Esophagus squamous epithelium (tissue), 5 donors: ENCODE measurements around the gene DAB2IP. TPM values are rescaled to one million over a fixed set of nuclear protein-coding genes. Genes with fewer than 3 reads are reported as not detected.

Source experiments
- DNase-seq: peaks from one replicate; lab custom pipeline; 2025; lab: John Stamatoyannopoulos, UW
- H3K27ac ChIP-seq, 4 donors: fragments of 200-600 bp; sonication (generic); one replicate each; pipeline ENCODE4 v1.5.1; 2016 to 2019; ENCODE audit warnings: mild to moderate bottlenecking in 1 of 4
- H3K27me3 ChIP-seq, 4 donors: fragments of 200-600 bp; sonication (generic); 1 replicate in 3 of 4; 2 replicates in 1 of 4; pipeline versions ENCODE4 v1.5.1 to v1.6.0; 2017 to 2021; ENCODE audit warnings: antibody characterized with exemption in 1 of 4
- H3K36me3 ChIP-seq, 3 donors: fragments of 200-600 bp; sonication (generic); one replicate each; pipeline ENCODE4 v1.5.1; 2016 to 2019
- H3K4me1 ChIP-seq, 3 donors: fragments of 200-600 bp; sonication (generic); one replicate each; pipeline ENCODE4 v1.5.1; 2017 to 2019
- H3K4me3 ChIP-seq, 4 donors: fragments of 200-600 bp; sonication (generic); 1 replicate in 3 of 4; 2 replicates in 1 of 4; pipeline ENCODE4 v1.5.1; 2016 to 2019; ENCODE audit warnings: mild to moderate bottlenecking in 2 of 4, moderate library complexity in 1 of 4
- H3K9me3 ChIP-seq, 3 donors: fragments of 200-600 bp; sonication (generic); one replicate each; pipeline ENCODE4 v1.5.1; 2016 to 2019
- CTCF ChIP-seq, 6 experiments: fragments of 450-650 bp in 4 of 6; fragments of 200-600 bp in 2 of 6; sonication (generic) in 2 of 6; IDR thresholded peaks; one replicate each; pipeline ENCODE4 v1.5.1; 2016 to 2019; ENCODE audit warnings: antibody characterized with exemption in 6 of 6, mild to moderate bottlenecking in 4 of 6, moderate library complexity in 4 of 6
- POLR2A ChIP-seq, 4 donors: fragments of 450-650 bp; IDR thresholded peaks; one replicate each; pipeline ENCODE4 v1.6.1; 2017; ENCODE audit warnings: antibody characterized with exemption in 4 of 4, mild to moderate bottlenecking in 4 of 4, moderate library complexity in 3 of 4
- WGBS, 2 donors: methylation state at CpG; one replicate each; pipeline ENCODE4 v1.1.5; 2018; 5-methylcytosine and 5-hydroxymethylcytosine counted together
- intact Hi-C: fragments of 100-400 bp; cut with DNase I; formaldehyde crosslinking; loops from one replicate; pipeline ENCODE4 v1.15.0; 2022
- total RNA-seq, 4 donors: library from RNA; depleted of rRNA; stranded (reverse); fragments of >200 nt; gene quantifications; one replicate each; pipeline ENCODE4 v1.1.0, GENCODE V29; 2016
- donor health status: DM: yes; HTN: yes; CAD: no.

The DAB2IP gene
- total RNA-seq, 4 donors from 2014 or later = 28.3 to 48.8 (median 38.1) TPM

GRCh38 chr9:121690316-121690715 is 38.9 kb downstream of the DAB2IP start:
- intact Hi-C loops = no loop called here
- H3K27ac ChIP-seq = no peak overlapping the region
- no peaks in the 10 kb centered on the region for H3K27me3 ChIP-seq
- peaks cover 0 to 53% (median 14%) of the 10 kb centered on the region in 3 donors for H3K4me1 ChIP-seq
- 67 to 77% methylated on average over 7 to 8 of the region's 8 CpGs for WGBS, 2 donors
- H3K36me3 ChIP-seq = no peaks in the 10 kb centered on the region
- H3K4me3 ChIP-seq = no peak overlapping the region
- TF ChIP-seq POLR2A (IDR thresholded peaks at IDR 0.05) = no peak
- no peak for TF ChIP-seq CTCF (IDR thresholded peaks at IDR 0.05)
- H3K9me3 ChIP-seq = no peaks in the 10 kb centered on the region
- no peak for DNase-seq

DNA sequence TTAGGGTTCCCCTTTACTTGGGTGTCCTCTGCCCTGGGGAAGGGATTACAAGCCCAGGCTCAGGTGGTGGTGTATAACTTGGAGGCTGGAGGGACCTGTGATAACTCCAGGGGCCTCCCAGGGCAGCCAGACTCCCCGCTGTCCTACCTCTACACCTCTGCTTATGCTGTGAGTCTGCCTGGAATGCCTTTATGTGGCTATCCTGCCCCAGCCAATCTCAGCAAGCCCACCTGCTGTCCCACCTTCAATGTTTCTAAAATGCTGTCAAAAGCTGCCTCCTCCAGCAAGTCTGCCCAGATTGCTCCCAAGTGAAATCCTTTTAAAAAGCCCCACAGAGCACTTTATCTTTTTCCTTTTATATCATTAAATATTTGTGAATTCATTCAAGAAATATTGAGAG is 39.3 kb downstream of the DAB2IP start:
- intact Hi-C loops = no loop called here
- Histone ChIP-seq H3K9me3 (no peaks in the 10 kb centered on the region), H3K27ac (no peak overlapping the region), H3K36me3 (no peaks in the 10 kb centered on the region), H3K4me1 (peaks cover 0 to 53% (median 14%) of the 10 kb centered on the region in 3 donors), H3K27me3 (no peaks in the 10 kb centered on the region), H3K4me3 (no peak overlapping the region)
- 80 to 100% methylated on average over 1 of the region's 1 CpG for WGBS, 2 donors
- DNase-seq = no peak
- TF ChIP-seq POLR2A (IDR thresholded peaks at IDR 0.05) (no peak), CTCF (IDR thresholded peaks at IDR 0.05) (no peak)

DNA sequence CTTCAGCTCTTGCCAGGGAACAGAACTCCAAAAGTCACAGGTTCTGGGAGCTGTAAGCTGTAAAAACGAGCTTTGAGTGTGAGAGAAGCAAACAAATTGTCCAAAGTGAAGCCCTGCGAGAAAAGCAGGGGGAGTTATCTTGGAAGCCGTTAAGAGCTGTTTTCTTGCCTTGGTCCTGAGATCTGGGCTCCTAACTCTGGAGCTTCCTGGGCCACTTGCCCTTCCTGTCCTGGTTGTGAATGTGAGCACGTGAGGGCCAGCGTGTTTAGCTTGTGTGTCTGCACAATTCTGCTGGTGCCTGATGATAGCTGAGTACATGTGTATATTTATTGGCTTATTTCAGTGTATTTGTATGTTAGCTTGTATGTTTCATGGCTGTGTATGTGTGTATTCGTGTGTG is 40.5 kb downstream of the DAB2IP start:
- intact Hi-C loops = no loop called here
- Histone ChIP-seq H3K27me3 (no peaks in the 10 kb centered on the region), H3K36me3 (no peaks in the 10 kb centered on the region), H3K9me3 (no peaks in the 10 kb centered on the region), H3K27ac (peak overlapping the region in 3 of 4 donors; percentile 15 to 67 (median 22)), H3K4me1 (peaks cover 0 to 48% (median 14%) of the 10 kb centered on the region in 3 donors), H3K4me3 (no peak overlapping the region)
- TF ChIP-seq POLR2A (IDR thresholded peaks at IDR 0.05) (no peak), CTCF (IDR thresholded peaks at IDR 0.05) (no peak)
- WGBS, 2 donors = 62 to 64% methylated on average over 6 of the region's 6 CpGs
- DNase-seq = no peak

GRCh38 chr9:121692606-121693387 is 41.4 kb downstream of the DAB2IP start:
- intact Hi-C loops = no loop called here
- DNase-seq = no peak
- 59 to 70% methylated on average over 5 to 9 of the region's 14 CpGs for WGBS, 2 donors
- Histone ChIP-seq H3K9me3 (no peaks in the 10 kb centered on the region), H3K4me3 (no peak overlapping the region), H3K4me1 (peaks cover 0 to 43% (median 14%) of the 10 kb centered on the region in 3 donors), H3K36me3 (no peaks in the 10 kb centered on the region), H3K27me3 (no peaks in the 10 kb centered on the region), H3K27ac (peak overlapping the region; percentile 15 to 67 (median 42))
- TF ChIP-seq POLR2A (IDR thresholded peaks at IDR 0.05) (no peak), CTCF (IDR thresholded peaks at IDR 0.05) (no peak)

DNA sequence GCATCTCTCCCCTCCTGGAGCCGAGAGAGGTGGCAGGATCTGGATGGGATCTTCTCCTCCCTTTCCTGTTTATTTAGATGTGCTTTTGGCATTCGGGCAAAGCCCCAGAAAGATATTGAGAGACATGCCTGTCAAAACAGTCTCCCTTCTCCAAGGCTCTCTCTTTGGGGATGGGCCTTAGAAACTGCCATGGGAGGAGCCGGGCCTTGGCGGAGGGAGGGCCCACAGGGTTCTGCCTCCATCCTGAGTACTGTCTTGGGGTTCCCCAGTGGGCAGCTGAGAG is 41.9 kb downstream of the DAB2IP start:
- Histone ChIP-seq H3K36me3 (no peaks in the 10 kb centered on the region), H3K27me3 (peaks cover 0 to 3% (median 0%) of the 10 kb centered on the region in 4 donors), H3K9me3 (no peaks in the 10 kb centered on the region), H3K4me1 (peaks cover 0 to 46% (median 14%) of the 10 kb centered on the region in 3 donors), H3K27ac (peak overlapping the region; percentile 15 to 67 (median 42)), H3K4me3 (no peak overlapping the region)
- DNase-seq = no peak
- TF ChIP-seq CTCF (IDR thresholded peaks at IDR 0.05) (no peak), POLR2A (IDR thresholded peaks at IDR 0.05) (no peak)
- WGBS, 2 donors = 80% methylated on average over 1 of the region's 4 CpGs; no CpG with 5 or more reads in 1 of the 2 donors
- intact Hi-C loops = no loop called here
